ENCODE results near the gene VIL1.
A peak's percentile ranks its signal among the peaks of the same experiment; 100 is the strongest.

Gene VIL1

GRCh38 chr2:218395090-218395444, 23.9 kb upstream of the VIL1 start:
- no peak for DNase-seq (ENCODE audit: low spot score)

- DNase-seq (ENCODE audit: low spot score): no peak
These were observed 23.5 kb upstream of the VIL1 start for GRCh38 chr2:218395456-218395825.

- DNase-seq (ENCODE audit: low spot score): peak; percentile 98
These were observed 22.9 kb upstream of the VIL1 start for GRCh38 chr2:218395826-218396687.

- DNase-seq (ENCODE audit: low spot score): peak; percentile 67
These were observed 22.0 kb upstream of the VIL1 start for GRCh38 chr2:218396688-218397462.

GRCh38 chr2:218397463-218397819, 21.5 kb upstream of the VIL1 start:
- DNase-seq (ENCODE audit: low spot score): no peak

GRCh38 chr2:218397820-218398436, 21.0 kb upstream of the VIL1 start:
- peak; percentile 38 for DNase-seq (ENCODE audit: low spot score)

GRCh38 chr2:218398437-218399390, 20.2 kb upstream of the VIL1 start:
- peak; percentile 82 for DNase-seq (ENCODE audit: low spot score)

- peak; percentile 94 for DNase-seq (ENCODE audit: low spot score)
These were observed 19.3 kb upstream of the VIL1 start, which contains the start of gene CTDSP1 for GRCh38 chr2:218399391-218400166. Gene CTDSP1, plus strand, starts transcription at chr2:218399868. Its CDS starts 223 bp downstream, at chr2:218400091.

- DNase-seq (ENCODE audit: low spot score): peak; percentile 21
These were observed 18.6 kb upstream of the VIL1 start for GRCh38 chr2:218400167-218400929.

- DNase-seq (ENCODE audit: low spot score): no peak
These were observed 17.7 kb upstream of the VIL1 start for GRCh38 chr2:218400930-218401881.

- no peak for DNase-seq (ENCODE audit: low spot score)
These were observed 17.0 kb upstream of the VIL1 start for GRCh38 chr2:218401890-218402289.

GRCh38 chr2:218402491-218402901, 16.4 kb upstream of the VIL1 start:
- no peak for DNase-seq (ENCODE audit: low spot score)

- DNase-seq (ENCODE audit: low spot score): no peak
These were observed 16.0 kb upstream of the VIL1 start for GRCh38 chr2:218402911-218403411.

GRCh38 chr2:218403810-218404209, 15.1 kb upstream of the VIL1 start:
- DNase-seq (ENCODE audit: low spot score): no peak

GRCh38 chr2:218404351-218405085, 14.4 kb upstream of the VIL1 start:
- no peak for DNase-seq (ENCODE audit: low spot score)

- no peak for DNase-seq (ENCODE audit: low spot score)
These were observed 13.7 kb upstream of the VIL1 start for GRCh38 chr2:218405086-218405745.

- no peak for DNase-seq (ENCODE audit: low spot score)
These were observed 13.1 kb upstream of the VIL1 start for GRCh38 chr2:218405746-218406208.
